ENCODE measurements around the gene WNT3A. TPM values are rescaled to one million over a fixed set of nuclear protein-coding genes. Genes with fewer than 3 reads are reported as not detected.

WNT3A gene
- total and polyA plus RNA-seq, 12 donors, result not detected

DNA sequence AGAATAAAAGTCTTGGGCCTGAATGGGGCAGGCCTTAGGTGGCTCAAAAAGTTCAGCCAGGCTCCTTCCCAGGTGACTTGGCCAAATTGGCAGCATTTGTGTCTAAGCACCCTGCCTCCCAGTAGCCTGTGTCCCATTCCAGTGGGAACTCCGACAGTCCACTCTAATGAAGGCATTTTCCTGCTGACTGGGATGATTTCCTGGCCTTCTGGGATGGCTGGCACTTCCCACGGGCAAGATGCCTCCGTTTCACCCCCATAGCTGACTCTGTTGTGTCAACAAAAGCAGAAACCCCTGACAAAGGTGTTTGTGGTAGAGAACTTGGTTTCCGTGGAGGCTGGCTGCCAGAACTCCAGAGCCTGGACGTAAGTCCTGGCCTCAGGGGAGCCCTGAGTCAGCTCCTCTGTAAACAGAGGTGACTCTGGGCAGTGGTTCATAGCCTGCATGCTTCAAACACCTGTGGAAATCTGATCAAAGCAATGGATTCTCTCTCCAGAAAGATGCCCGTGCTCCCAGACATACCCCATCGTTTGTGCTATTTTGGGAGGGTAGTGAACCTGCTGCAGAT is 36.6 kb downstream of the WNT3A start:
- intact Hi-C loops (cut with DNase I), result no loop called here
- no peak for ATAC-seq
- no peaks in the 10 kb centered on the region for H3K9me3 ChIP-seq
- H3K4me1 ChIP-seq, result no peaks in the 10 kb centered on the region
- TF ChIP-seq CTCF (IDR thresholded peaks at IDR 0.05), result no peak
- no peak overlapping the region for H3K4me3 ChIP-seq
- no peaks in the 10 kb centered on the region for H3K36me3 ChIP-seq
- no peak overlapping the region for H3K27ac ChIP-seq
- DNase-seq, result no peak
- WGBS, 2 donors, result 49% methylated on average over 7 of the region's 7 CpGs
- H3K27me3 ChIP-seq, result peaks cover 0 to 36% (median 20%) of the 10 kb centered on the region in 7 donors

- ATAC-seq (no peak), DNase-seq (no peak)
- WGBS, 2 donors, result 59 to 76% methylated on average over 3 of the region's 3 CpGs
- TF ChIP-seq CTCF (IDR thresholded peaks at IDR 0.05), result no peak
- H3K27ac ChIP-seq, result no peak overlapping the region
- peaks cover 0 to 25% (median 11%) of the 10 kb centered on the region in 7 donors for H3K27me3 ChIP-seq
- H3K4me1 ChIP-seq, result no peaks in the 10 kb centered on the region
- intact Hi-C loops (cut with DNase I), result no loop called here
- H3K9me3 ChIP-seq, result no peaks in the 10 kb centered on the region
- H3K4me3 ChIP-seq, result no peak overlapping the region
- H3K36me3 ChIP-seq, result no peaks in the 10 kb centered on the region
These were observed 38.2 kb downstream of the WNT3A start for GRCh38 chr1:228044961-228045360.

GRCh38 chr1:228045405-228045804 is 38.6 kb downstream of the WNT3A start:
- Histone ChIP-seq H3K27me3 (peaks cover 0 to 25% (median 7%) of the 10 kb centered on the region in 7 donors), H3K4me3 (no peak overlapping the region), H3K9me3 (no peaks in the 10 kb centered on the region), H3K4me1 (no peaks in the 10 kb centered on the region), H3K27ac (no peak overlapping the region), H3K36me3 (no peaks in the 10 kb centered on the region)
- DNase-seq (no peak), ATAC-seq (no peak)
- intact Hi-C loops (cut with DNase I), result no loop called here
- WGBS, 2 donors, result 74 to 83% methylated on average over 7 of the region's 7 CpGs
- no peak for TF ChIP-seq CTCF (IDR thresholded peaks at IDR 0.05)

- Histone ChIP-seq H3K27me3 (peaks cover 0 to 25% (median 10%) of the 10 kb centered on the region in 7 donors), H3K27ac (no peak overlapping the region), H3K4me1 (no peaks in the 10 kb centered on the region), H3K36me3 (no peaks in the 10 kb centered on the region), H3K4me3 (no peak overlapping the region), H3K9me3 (no peaks in the 10 kb centered on the region)
- intact Hi-C loops (cut with DNase I), result no loop called here
- ATAC-seq (no peak), DNase-seq (no peak)
- no peak for TF ChIP-seq CTCF (IDR thresholded peaks at IDR 0.05)
- WGBS, 2 donors, result 74 to 84% methylated on average over 9 of the region's 9 CpGs
These were observed 39.1 kb downstream of the WNT3A start for GRCh38 chr1:228045871-228046270.
